Panc1 (cell line): ENCODE measurements around the gene JOSD2. TPM values are rescaled to one million over a fixed set of nuclear protein-coding genes. Genes with fewer than 3 reads are reported as not detected.
A peak's percentile ranks its signal among the peaks of the same experiment; 100 is the strongest.

Experiments
- ATAC-seq: fragments of 200-7000 bp; cut with Tn5 transposase; 2 replicates; pipeline ENCODE4 v1.9.1; 2020; ENCODE audit warnings: mild to moderate bottlenecking, moderate library complexity
- BruUV-seq: library from RNA; stranded (reverse); fragments of 400-500 nt; replicated peaks from 2 replicates; lab custom pipeline; 2021; lab: Mats Ljungman, UMichigan
- CTCF ChIA-PET: fragments of 300-600 bp; sonication (Branson Sonifier 250); formaldehyde crosslinking; loops from one replicate; lab custom pipeline; 2022; ENCODE audit warnings: antibody characterized with exemption; lab: Charles Lee
- POLR2A ChIA-PET: fragments of 300-600 bp; sonication (Branson Sonifier 250); formaldehyde crosslinking; loops from one replicate; lab custom pipeline; 2022; ENCODE audit warnings: antibody characterized with exemption; lab: Charles Lee
- DNase-seq: peaks from one replicate; pipeline ENCODE4 v3.0.0-alpha.2; 2010; ENCODE audit warnings: low read depth, low spot score
- H3K27ac ChIP-seq: 2 replicates; pipeline ENCODE4 v1.5.1; 2011; ENCODE audit warnings: mild to moderate bottlenecking, low read length, inconsistent platforms
- H3K27me3 ChIP-seq: fragments of 200-500 bp; sonication (Bioruptor generic); 2 replicates; pipeline ENCODE4 v1.6.0; 2014; ENCODE audit warnings: low read length, inconsistent platforms; ENCODE audit not compliant: control insufficient read depth, insufficient read depth
- H3K36me3 ChIP-seq: fragments of 200-500 bp; sonication (Bioruptor generic); 2 replicates; pipeline ENCODE4 v1.5.1; 2014; ENCODE audit warnings: inconsistent platforms, mild to moderate bottlenecking, low read length, moderate library complexity; ENCODE audit not compliant: control insufficient read depth, insufficient read depth
- H3K4me1 ChIP-seq: 2 replicates; pipeline ENCODE4 v1.5.1; 2011; ENCODE audit warnings: inconsistent platforms, mild to moderate bottlenecking, low read length, moderate library complexity; ENCODE audit not compliant: control insufficient read depth, insufficient read depth
- H3K4me3 ChIP-seq, 2 experiments: 2 replicates each; pipeline ENCODE4 v1.5.1; 2011 to 2012; ENCODE audit warnings: low read depth in 2 of 2, low read length in 2 of 2, mild to moderate bottlenecking in 2 of 2, inconsistent platforms in 1 of 2, moderate library complexity in 1 of 2
- H3K9me3 ChIP-seq: fragments of 200-500 bp; sonication (Bioruptor generic); 2 replicates; pipeline ENCODE4 v1.5.1; 2014; ENCODE audit warnings: low read depth, mild to moderate bottlenecking, inconsistent platforms, low read length, moderate library complexity; ENCODE audit not compliant: control insufficient read depth, insufficient read depth
- CTCF ChIP-seq: fragments of 450-650 bp; IDR thresholded peaks from 2 replicates; pipeline ENCODE4 v1.5.1; 2017; ENCODE audit warnings: mild to moderate bottlenecking
- POLR2AphosphoS5 ChIP-seq: IDR thresholded peaks from 2 replicates; pipeline ENCODE4 v1.6.1; 2012; ENCODE audit warnings: mild to moderate bottlenecking, low read depth, low read length, moderate library complexity
- REST ChIP-seq, 2 experiments: IDR thresholded peaks; 2 replicates each; pipeline ENCODE4 v1.6.1; 2011 to 2012; ENCODE audit warnings: low read depth in 2 of 2, control low read depth in 1 of 2, low read length in 1 of 2, mild to moderate bottlenecking in 1 of 2, moderate library complexity in 1 of 2; ENCODE audit not compliant: insufficient read depth in 1 of 2
- SIN3A ChIP-seq: IDR thresholded peaks from 2 replicates; pipeline ENCODE4 v1.6.1; 2012; ENCODE audit warnings: low read depth, mild to moderate bottlenecking, low read length, moderate library complexity, borderline replicate concordance; ENCODE audit not compliant: insufficient read depth
- TCF7L2 ChIP-seq: IDR thresholded peaks from 2 replicates; pipeline ENCODE4 v1.6.1; 2011; ENCODE audit warnings: mild to moderate bottlenecking, low read depth, low read length, inconsistent platforms
- in situ Hi-C: cut with HindIII; loops from 2 replicates; pipeline ENCODE4 v1.10.0; 2016; ENCODE audit warnings: low sequenced_read_pairs, low pct_unique_long_range_greater_than_20kb
- intact Hi-C: fragments of 100-400 bp; cut with micrococcal nuclease; formaldehyde crosslinking; loops from one replicate; pipeline ENCODE4 v1.10.0; 2022; ENCODE audit not compliant: unreplicated experiment
- total RNA-seq: library from RNA; stranded (reverse); gene quantifications from one replicate; pipeline ENCODE4 v1.2.1, GENCODE V29; 2021; ENCODE audit not compliant: unreplicated experiment

JOSD2 gene
- total RNA-seq, 1 experiment from 2014 or later = 51.8 TPM

- in situ Hi-C loops = no loop called here
- no peak overlapping the region for H3K4me3 ChIP-seq
- no peaks in the 10 kb centered on the region for H3K4me1 ChIP-seq
- no peaks in the 10 kb centered on the region for H3K27me3 ChIP-seq
- ChIA-PET POLR2A (no interaction called here), CTCF (no interaction called here)
- no peaks in the 10 kb centered on the region for H3K36me3 ChIP-seq
- no TSS peak for BruUV-seq
- no peak for DNase-seq
- TF ChIP-seq CTCF = peak; percentile 67
- no peak for TF ChIP-seq REST (IDR thresholded peaks at IDR 0.05; ENCODE audit: insufficient read depth in 1 of 2, low read depth in 2 of 2, low read length in 1 of 2)
- TF ChIP-seq POLR2AphosphoS5 = no peak
- no peak for TF ChIP-seq TCF7L2
- H3K9me3 ChIP-seq = no peaks in the 10 kb centered on the region; the same call in 1 of the 2 replicates
- H3K27ac ChIP-seq = no peak overlapping the region
- no peak for ATAC-seq
- intact Hi-C loops = no loop called here
Observed at GRCh38 chr19:50486823-50487515, 24.0 kb downstream of the JOSD2 start.

GRCh38 chr19:50485284-50485955, 25.6 kb downstream of the JOSD2 start:
- ChIA-PET POLR2A (no interaction called here), CTCF (no interaction called here)
- no peaks in the 10 kb centered on the region for H3K27me3 ChIP-seq
- no TSS peak for BruUV-seq
- H3K9me3 ChIP-seq = no peaks in the 10 kb centered on the region; the same call in 1 of the 2 replicates
- ATAC-seq (no peak), DNase-seq (no peak)
- in situ Hi-C loops (no loop called here), intact Hi-C loops (no loop called here)
- H3K4me1 ChIP-seq = no peaks in the 10 kb centered on the region
- TF ChIP-seq POLR2AphosphoS5 (no peak), REST (IDR thresholded peaks at IDR 0.05; ENCODE audit: insufficient read depth in 1 of 2, low read depth in 2 of 2, low read length in 1 of 2) (no peak), TCF7L2 (no peak), CTCF (no peak), SIN3A (no peak)
- no peaks in the 10 kb centered on the region for H3K36me3 ChIP-seq
- H3K27ac ChIP-seq = no peak overlapping the region
- no peak overlapping the region for H3K4me3 ChIP-seq
